Activated CD4-positive, alpha-beta T cell treated with anti-CD3 and anti-CD28 coated beads, Interleukin-2, Interleukin-6, amounts not matched to agents 100 ng/mL and 50 ng/mL, durations not matched to agents 16 hours and 8 hours (primary cell): ENCODE measurements around the gene FAM110D.

Experiments
- DNase-seq: peaks from one replicate; pipeline ENCODE4 v3.0.0-alpha.2; 2020

The FAM110D gene

DNA sequence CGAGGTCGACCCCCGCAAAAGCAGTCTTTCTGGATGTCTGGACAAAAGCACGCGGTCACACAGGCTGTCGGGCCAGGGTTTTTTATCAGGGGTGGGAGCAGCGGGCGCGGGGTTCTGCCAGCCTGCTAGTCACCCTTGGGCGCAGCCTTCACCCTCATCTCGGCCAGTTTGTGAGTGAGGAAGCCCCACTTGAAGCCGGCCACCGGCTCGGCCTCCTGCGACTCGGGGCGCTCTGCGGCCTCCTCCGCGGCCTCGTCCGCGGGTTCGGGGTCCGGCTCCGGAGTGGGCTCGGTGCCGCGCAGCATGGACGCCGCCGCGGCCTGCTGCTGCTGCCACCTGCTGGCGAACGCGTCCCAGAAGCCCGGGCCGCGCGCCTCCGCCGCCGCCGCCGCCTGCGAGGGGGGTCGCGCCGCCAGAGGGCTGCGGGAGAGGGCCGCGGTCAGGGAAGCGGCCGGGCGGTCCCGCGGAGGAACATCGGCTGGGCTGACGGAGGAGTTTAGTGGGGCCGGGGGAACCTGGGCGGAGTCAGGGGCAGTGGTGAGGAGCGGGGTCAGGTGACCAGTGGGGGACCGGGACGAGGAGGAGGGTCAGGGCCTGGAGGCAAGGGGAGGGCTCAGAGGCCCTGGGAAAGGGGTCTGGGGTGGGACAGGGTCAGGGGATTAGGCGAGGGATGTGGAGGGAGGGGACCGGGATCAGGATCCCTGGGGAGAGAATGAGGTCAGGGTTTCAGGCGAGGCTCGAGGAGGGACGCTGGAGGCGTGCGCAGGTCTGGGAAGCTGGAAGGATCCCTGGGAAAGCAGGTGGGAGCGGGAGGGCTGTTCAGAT lies 5.4 kb downstream of the FAM110D start:
- DNase-seq, result peak; percentile 55

DNA sequence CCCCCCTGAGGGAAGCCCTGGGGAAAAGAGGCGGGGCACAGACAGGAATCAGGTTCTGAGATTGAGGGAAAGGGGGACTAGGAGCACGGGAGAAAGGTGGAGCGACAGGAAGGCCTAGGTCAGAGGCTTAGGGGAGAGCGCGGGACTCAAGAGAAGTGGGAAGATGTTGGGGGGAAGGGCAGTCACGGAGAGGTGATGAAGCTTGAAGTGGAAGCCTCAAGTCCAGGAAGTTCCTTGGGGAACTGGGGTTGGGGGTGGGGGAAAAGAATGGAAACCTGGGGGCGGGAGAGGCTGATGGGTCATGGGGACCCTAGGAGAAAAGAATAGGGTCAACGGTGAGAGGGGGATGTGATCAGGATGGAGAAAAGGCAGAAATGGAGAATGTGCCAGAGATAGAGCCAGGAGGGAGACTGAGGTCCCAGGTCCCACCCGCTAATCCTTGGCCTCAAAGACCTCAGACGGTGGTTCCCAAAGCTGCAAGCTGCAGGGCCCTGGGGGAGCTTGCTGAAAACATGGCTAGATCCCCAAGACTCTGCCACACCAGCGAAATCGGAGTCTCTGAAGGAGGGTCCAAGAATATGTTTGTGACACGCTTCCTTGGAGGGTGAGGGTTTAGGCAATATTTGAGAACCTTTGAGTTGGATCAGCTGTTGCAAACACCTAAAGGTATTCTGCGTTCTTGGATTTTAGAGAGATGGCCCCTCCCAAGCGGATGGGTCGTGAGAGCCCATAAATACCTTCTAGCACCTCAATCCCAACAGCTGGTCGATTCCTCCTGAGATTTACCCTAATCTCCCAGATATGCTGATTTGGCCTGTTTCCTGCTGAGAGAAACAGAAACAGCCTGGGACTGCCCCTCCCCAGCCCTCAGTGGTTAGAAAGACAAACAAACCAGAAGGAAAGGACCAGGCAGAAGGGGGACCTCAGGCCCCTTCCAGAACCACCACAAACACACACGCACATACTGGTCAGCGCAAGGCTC lies 6.3 kb downstream of the FAM110D start:
- DNase-seq, result no peak

DNA sequence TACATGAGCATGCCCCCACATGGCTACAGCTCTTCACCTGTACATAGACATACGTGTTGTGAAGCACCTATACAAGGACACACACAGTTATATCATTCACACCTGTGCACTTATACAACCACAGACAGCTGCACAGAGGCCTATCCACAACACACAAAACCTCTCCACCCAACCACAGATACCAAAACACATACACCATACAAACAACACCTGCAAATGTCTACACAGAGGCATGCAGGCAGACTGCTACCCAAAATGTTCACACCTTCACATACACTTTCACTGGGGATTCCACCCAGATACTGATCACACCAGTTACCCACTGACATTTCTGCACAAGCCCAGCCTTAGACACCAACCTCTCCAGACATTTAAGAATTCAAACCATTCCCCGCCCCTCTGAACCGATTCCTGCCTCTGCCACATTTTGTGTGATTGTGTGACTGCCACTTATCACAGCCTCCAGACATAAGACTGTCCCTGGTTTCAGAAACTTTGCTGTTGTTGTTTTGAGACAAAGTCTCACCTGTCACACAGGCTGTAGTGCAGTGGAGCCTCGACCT lies 7.9 kb downstream of the FAM110D start:
- no peak for DNase-seq

DNA sequence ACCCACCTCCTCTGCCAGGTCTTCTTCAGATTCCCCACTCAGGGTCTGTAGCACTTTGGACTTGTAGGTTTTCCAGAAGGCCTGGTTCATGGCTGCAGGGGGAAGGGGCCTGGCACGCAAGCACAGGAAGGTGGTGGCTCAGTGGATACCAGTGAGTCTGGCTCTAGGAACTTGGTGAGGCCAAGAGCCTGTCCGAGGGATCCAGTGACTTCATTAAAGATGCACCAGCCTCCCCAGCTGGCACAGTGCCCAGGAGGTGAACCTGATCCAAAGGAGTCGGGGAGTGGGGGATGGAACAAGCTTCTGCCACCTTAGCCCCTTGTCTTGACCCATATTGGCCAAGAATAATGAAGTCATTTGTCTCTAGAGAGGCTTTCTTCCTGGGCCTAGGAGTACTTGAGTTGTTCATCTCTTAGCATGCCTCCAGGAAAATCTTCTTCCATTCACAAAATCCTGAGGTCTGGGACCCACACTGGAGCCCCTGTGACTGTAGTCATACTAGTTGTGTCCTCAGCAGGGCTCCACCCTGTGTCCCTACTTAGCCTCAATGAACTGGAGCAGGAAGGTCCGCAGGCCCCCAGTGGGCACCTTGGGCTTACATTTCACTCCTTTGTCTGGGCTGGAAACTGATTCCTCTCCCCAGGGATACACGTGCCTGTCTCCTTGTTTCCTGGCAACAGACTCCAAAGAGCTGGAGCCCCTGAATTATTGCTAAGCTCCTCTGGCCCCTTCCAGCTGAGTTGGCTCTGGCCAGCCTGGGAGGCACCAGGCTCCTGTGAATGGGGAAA lies 9.7 kb downstream of the FAM110D start, which contains the start of gene C1orf232:
C1orf232 (minus strand) TSS at position 554 of the 788 bp plus-strand sequence; CDS start at position 90, 464 bp downstream.
- DNase-seq, result no peak

DNA sequence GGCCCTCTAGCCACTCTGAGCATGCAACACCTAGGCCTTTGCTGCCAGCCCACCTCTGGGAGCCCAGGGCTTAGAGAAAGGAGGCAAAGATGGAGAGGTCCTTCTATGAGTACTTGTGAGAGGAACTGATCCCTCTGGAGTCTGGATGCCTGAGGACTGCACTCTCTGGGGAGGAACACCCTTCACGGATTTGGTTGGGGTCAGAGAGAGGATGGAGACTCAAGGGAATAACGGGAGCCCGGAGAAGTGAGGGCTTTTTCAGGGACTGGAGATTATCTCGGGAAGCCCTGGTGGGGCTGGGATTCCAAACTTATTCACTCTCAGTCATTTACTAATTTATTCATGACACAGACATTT lies 10.3 kb downstream of the FAM110D start:
- DNase-seq, result no peak

DNA sequence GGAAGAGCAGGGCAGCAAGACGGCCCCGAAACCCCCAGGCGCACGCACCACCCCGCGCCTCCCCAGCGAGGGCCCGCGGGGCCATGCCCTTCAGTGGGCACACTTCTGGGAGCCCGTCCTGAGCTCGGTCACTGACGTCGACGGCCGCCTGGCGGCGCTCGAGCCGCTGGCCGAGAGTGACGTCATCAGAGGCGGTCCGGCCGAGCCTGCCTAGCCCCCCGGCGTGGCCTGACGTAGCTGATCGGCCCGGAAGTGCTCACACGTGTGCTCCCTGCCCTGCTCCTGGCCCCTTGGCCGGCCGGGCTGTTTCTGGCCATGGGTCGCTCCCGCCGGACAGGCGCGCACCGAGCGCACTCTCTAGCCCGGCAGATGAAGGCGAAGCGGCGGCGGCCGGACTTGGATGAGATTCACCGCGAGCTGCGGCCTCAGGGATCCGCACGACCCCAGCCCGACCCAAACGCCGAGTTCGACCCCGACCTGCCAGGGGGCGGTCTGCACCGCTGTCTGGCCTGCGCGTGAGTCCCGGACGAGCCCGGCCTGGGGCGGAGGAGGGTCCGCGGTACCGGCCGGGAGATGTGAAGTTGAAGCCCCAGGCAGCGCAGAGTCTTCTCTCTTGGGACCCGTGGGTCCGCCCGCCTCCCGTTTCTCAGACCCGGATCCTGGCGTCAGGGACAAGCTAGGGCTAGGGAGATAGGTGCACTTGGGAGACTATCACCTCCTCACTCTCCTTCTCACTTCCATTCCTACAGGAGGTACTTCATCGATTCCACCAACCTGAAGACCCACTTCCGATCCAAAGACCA lies 11.0 kb downstream of the FAM110D start, which contains the start of gene ZNF593:
ZNF593 (plus strand) TSS at position 240 of the 803 bp plus-strand sequence; CDS start at position 316, 76 bp downstream.
- DNase-seq, result peak; percentile 95

DNA sequence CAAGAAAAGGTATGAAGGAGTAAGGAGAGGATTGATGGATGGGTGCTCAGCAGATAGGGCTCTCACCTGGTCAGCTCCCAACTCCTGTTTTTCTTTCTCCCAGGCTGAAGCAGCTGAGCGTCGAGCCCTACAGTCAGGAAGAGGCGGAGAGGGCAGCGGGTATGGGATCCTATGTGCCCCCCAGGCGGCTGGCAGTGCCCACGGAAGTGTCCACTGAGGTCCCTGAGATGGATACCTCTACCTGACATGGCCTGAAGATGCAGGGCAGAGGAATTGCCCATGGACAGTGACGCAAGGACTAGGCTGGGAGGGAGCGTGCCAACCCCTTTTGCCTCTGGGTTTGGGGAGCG lies 11.6 kb downstream of the FAM110D start:
- no peak for DNase-seq

DNA sequence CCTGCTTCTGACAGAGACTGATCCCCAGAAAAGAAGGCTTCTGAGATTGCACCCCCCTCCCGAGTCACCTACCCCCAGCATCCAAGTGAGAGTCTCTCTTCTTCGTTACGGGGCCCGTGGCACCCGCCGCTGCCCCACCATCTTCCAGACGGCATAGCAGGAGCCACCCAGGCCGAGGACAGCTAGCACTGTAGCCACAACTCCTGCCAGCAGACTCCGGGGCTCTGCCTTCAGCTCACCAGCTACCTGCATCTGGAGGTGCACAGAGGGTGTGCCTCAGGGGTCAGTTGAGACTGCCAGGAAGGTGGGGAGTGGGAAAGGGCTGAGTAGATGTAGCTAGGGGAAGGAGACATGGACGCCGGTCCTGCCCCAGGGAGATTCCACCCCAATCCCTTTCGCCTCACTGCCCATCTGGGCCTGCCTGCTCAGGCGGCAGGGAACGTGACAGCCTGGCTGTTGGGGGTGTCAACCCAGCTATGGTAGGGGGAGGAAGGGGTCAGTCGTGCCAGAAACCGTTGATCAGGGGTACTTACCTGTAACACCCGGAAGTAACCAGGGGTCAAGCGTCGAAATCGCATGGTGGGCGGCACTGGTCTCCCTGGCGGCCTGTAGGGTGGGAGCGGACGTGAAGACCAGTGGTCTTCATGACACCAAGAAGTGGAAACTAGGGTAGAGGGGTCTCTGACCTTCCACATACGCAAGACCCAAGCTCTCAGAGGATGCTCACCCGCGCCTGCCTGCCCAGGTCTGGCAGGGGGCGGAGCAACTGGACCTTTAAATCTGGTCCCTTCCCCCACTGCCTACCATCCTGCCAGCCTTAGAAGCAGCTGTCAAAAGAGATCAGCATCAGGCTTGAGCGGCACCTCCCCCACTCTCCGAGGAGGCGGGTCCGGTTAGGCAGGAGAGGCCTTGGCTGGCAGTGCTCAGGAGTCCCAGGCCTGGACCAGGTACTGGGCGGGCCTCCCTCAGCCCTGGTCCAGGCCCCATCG lies 12.5 kb downstream of the FAM110D start, which contains the start of gene ZNF593OS:
ZNF593OS (minus strand) TSS at position 749 of the 989 bp plus-strand sequence; CDS start at position 578, 171 bp downstream.
- DNase-seq, result no peak

DNA sequence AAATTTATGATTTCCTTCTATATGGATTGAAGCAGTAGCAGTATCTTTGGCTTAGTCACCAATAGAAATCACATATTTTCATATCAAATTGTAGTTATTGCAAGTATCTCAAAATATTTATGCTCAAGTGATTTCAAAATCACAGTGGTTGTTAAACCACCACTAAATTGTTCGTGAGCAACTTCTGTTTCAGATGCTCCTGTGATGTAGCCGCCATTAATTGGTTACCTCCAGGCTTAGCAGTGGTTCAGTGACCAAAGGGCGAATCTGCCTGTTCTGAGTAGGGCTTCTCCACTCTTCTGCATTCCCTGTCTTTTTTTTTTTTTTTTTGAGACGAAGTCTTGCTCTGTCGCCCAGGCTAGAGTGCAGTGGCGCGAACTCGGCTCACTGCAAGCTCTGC lies 16.5 kb downstream of the FAM110D start:
- DNase-seq, result no peak

DNA sequence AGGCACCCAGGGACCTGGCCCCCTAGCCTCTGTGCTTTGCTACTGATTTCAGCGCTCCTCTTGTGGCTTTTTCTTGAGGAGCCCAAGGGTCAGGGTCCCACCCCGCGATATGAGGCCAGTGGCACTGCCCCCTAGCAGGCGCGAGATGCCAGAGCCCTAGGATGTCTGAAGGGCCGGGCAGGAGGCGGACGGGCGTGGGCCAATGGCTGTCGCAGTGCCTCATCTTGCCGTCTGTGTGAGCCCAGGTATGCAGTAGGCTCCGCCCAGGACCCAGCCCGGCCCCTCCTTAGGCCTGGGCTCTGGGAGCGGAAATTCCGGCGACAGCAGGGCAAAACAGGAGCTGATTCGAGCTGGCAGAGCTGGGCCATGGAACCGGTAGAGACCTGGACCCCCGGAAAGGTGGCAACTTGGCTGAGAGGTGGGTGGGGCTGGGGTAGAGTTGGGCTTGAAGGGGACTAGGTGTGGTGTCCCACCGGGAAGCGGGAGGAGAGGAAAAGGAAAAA lies 18.4 kb downstream of the FAM110D start, which contains the start of gene CNKSR1:
CNKSR1 (plus strand) TSS at position 310 of the 503 bp plus-strand sequence; CDS start at position 367, 57 bp downstream.
- DNase-seq, result no peak

DNA sequence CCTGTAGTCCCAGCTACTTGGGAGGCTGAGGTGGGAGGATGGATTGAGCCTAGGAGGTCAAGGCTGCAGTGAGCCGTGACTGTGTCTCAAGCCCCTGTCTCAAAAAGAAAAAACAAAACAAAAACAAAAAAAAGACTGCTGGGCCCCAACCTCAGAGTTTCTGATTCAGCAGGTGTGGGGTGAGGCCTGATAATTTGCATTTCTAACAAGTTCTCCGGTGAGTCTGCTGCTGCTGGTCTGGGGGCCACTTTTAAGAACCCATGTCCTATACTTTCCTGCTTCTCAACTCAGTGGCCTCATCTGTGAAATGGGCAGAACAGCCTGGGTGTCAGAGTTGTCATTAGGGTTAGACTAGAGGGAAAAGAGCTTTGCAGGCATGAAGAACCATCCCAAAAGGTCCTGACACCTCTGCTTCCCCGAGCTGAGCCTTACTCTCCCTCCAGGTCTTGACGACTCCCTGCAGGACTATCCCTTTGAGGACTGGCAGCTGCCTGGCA lies 21.2 kb downstream of the FAM110D start:
- DNase-seq, result no peak

DNA sequence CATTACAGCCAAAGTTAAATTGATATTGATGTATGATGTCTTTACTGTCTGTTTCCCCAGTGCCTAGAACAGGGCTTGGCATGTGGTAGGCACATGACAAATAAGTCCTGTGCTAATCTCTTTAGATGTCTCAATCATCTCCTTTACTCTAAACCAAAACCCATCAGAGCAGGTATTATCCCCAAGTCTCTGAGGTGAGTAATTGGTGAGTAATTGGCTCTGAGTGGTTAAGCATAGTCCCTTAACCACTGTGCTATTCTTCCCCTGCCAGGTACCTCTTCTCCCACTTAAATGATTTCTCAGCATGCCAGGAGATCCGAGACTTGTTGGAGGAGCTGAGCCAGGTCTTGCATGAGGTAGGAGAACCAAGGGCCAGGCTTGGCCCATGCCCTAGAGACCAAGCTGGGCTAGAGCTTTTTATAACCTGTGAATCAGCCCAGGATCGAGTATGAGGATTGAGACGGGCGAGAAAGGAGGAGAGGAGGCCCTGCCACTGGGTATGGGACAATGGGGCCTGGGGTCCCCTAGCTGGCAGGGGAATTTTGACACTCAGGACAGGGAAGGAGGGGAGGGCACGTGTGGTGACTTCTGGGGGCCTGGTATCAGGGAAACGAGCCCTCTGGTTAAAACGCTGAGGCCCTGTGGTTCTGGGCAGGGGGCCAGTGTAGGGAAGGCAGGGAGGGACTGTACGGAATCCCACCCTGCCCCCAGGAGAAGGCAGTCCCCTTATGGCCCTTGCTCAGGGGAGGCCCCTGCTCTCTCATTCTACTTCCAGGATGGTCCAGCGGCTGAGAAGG lies 22.9 kb downstream of the FAM110D start:
- DNase-seq, result no peak

DNA sequence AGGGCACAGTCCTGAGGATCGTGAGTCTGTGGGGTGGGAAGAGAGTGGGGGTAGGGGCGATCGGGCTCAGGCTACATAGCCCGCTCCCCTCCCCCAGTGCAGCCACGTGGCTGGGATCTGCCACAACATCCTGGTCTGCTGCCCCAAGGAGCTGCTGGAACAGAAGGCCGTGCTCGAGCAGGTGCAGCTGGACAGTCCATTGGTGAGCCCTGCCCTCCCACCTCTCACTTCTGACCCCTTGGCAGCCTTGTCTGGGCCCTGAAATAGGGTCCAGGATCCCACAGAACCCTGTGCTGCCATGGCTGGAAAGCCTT lies 23.5 kb downstream of the FAM110D start:
- no peak for DNase-seq

DNA sequence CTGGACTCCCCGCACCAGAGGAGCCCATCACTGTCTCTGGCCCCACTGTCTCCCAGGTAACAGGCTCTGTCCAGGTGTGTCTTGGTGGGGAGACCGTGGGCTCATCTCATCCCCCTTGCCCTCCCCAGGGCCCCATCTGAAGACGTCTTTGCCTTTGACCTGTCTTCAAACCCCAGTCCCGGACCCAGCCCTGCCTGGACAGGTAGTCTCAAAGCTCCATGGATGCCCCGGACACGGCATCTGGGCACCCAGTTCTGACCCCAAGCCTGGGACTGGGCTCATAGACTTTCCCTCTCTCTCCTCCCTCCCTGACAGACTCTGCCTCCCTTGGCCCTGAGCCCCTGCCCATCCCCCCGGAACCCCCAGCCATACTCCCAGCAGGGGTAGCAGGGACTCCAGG lies 25.2 kb downstream of the FAM110D start:
- no peak for DNase-seq

DNA sequence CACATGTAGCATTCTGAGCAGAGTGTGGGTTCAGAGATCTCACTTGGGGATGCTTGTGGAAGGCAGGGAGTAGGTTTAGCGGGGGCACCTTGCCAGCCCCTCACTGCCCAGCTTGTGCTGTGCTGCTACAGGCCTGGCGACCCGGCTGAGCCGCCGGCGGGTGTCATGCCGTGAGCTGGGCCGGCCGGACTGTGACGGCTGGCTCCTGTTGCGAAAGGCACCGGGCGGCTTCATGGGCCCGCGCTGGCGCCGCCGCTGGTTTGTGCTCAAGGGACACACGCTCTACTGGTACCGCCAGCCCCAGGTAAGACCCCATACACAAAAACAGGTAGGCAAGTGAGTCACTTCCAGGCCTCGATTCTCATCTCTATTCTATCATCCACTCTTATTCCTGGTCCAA lies 26.0 kb downstream of the FAM110D start:
- DNase-seq, result no peak

DNA sequence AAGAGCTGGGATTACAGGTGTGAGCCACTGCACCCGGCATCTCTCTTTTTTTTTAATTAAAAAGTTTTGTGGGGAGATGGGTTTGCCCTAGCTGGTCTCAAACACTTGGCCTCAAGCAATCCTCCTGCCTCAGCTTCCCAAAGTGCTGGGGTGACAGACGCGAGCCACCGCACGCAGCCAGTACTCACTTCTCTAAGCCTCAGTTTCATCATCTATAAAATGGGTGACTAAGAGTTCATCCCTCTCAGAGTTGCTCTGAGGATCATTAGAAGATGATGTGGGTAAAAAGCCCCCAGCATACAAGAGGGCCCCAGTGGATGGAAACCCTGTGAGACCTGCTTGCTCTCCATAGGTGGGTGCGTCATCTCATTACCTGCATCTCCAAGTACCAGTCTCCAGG lies 29.0 kb downstream of the FAM110D start:
- no peak for DNase-seq

DNA sequence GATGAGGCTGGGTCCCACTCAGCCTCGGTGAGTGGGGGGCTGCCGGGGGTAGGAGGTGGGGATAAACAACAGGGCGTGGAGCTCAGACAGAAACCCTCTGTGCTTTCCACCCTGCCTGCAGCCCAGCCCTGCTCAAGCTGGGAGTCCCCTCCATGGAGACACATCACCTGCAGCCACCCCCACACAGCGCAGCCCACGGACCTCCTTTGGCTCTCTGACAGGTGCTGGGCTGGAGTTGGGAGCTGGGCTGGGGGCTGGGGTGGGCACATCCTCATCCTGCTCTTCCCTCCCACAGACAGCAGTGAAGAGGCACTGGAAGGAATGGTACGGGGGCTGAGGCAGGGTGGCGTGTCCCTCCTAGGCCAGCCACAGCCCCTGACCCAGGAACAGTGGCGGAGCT lies 29.6 kb downstream of the FAM110D start:
- DNase-seq, result no peak

DNA sequence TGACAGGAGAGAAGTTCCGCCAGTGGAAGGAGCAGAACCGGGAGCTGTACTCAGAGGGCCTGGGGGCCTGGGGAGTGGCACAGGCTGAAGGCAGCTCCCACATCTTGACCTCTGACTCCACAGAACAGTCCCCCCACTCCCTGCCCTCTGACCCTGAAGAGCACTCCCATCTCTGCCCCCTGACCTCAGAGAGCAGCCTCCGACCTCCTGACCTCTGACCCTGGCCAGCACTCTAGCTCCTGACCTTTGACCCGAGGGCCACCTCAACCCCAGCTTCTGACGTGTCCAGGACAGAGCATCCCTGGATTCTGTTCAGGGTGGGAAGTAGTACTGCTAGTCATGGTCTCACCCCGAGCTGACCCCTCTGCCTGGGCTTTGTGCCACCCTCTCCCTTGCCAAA lies 30.5 kb downstream of the FAM110D start:
- DNase-seq, result no peak

DNA sequence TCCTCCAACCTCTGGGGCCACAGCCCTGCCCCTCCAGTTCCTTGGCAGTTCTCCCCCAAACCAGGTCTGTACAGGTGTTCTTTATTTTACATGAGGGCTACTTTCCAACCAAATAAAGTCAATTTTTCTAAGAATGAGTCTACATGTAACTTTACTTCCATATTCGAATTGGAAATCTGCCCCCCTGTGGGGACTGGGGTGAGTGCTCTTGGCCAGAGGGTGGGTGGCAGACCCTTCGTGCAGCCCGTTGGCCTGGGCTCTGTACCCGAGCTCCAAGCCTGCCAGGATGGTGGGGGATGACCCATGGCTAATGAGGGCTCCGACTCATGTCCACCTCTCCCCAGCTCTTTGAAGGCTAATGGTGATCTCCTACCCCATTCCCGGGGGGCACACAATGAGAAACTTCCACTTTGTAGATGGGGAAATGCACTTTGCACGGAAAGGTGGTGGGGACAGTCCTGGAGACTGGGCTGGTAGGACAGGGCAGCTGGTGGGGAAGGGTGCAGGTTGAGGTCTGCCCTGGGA lies 30.9 kb downstream of the FAM110D start:
- DNase-seq, result no peak
